Smooth muscle cell (in vitro differentiated cells): ENCODE results near the gene SEMA5A. TPM values are rescaled to one million over a fixed set of nuclear protein-coding genes. Genes with fewer than 3 reads are reported as not detected.

Experiments used
- DNase-seq: peaks from one replicate; lab custom pipeline; 2025; ENCODE audit not compliant: unreplicated experiment; lab: John Stamatoyannopoulos, UW
- H2AFZ ChIP-seq: fragments of 200-600 bp; sonication (generic); 2 replicates; pipeline ENCODE4 v1.6.0; 2016; ENCODE audit warnings: antibody characterized with exemption, low read depth, mild to moderate bottlenecking
- H3F3A ChIP-seq: fragments of 200-600 bp; sonication (generic); 2 replicates; pipeline ENCODE4 v1.6.0; 2017; ENCODE audit warnings: antibody characterized with exemption, low read depth
- H3K27ac ChIP-seq: fragments of 200-600 bp; sonication (generic); 2 replicates; pipeline ENCODE4 v1.5.1; 2016; ENCODE audit warnings: low read depth, mild to moderate bottlenecking
- H3K27me3 ChIP-seq: fragments of 200-600 bp; sonication (generic); 2 replicates; pipeline ENCODE4 v1.6.1; 2016; ENCODE audit warnings: low read depth, mild to moderate bottlenecking
- H3K36me3 ChIP-seq: fragments of 200-600 bp; sonication (generic); 2 replicates; pipeline ENCODE4 v1.5.1; 2016; ENCODE audit warnings: low read depth
- H3K4me1 ChIP-seq: fragments of 200-600 bp; sonication (generic); 2 replicates; pipeline ENCODE4 v1.5.1; 2016; ENCODE audit warnings: low read depth
- H3K4me2 ChIP-seq: fragments of 200-600 bp; sonication (generic); 2 replicates; pipeline ENCODE4 v1.6.0; 2016; ENCODE audit warnings: mild to moderate bottlenecking
- H3K4me3 ChIP-seq: fragments of 200-600 bp; sonication (generic); 2 replicates; pipeline ENCODE4 v1.5.1; 2016; ENCODE audit warnings: mild to moderate bottlenecking
- H3K79me2 ChIP-seq: fragments of 200-600 bp; sonication (generic); 2 replicates; pipeline ENCODE4 v1.6.0; 2016; ENCODE audit warnings: low read depth, mild to moderate bottlenecking
- H3K9ac ChIP-seq: fragments of 200-600 bp; sonication (generic); 2 replicates; pipeline ENCODE4 v1.6.0; 2016; ENCODE audit warnings: low read depth
- H3K9me3 ChIP-seq: fragments of 200-600 bp; sonication (generic); replicated peaks from 2 replicates; pipeline ENCODE4 v1.5.1; 2016; ENCODE audit warnings: low read depth
- H4K20me1 ChIP-seq: fragments of 200-600 bp; sonication (generic); 2 replicates; pipeline ENCODE4 v1.6.0; 2016; ENCODE audit warnings: low read depth
- CTCF ChIP-seq: fragments of 200-600 bp; sonication (generic); IDR thresholded peaks from 2 replicates; pipeline ENCODE4 v1.5.1; 2017; ENCODE audit warnings: borderline replicate concordance, mild to moderate bottlenecking, antibody characterized with exemption; ENCODE audit not compliant: insufficient read depth, poor library complexity, severe bottlenecking
- WGBS: methylation state at CpG from one replicate; pipeline ENCODE4 v1.1.7; 2016; ENCODE audit warnings: low lambda C conversion rate; 5-methylcytosine and 5-hydroxymethylcytosine counted together
- polyA plus RNA-seq: library from polyadenylated mRNA; unstranded; fragments of >200 nt; fragmentation: Nextera tagmentation; extraction: Ambion mirVana; gene quantifications from 2 replicates; pipeline ENCODE4 v1.2.1, GENCODE V29; 2016
- total RNA-seq: library from RNA; depleted of rRNA; stranded (reverse); fragments of >200 nt; gene quantifications from 2 replicates; pipeline ENCODE4 v1.2.3, GENCODE V29; 2014

The SEMA5A gene
- total and polyA plus RNA-seq, 2 experiments from 2014 or later: 21.6 to 65.1 TPM

- H3K27ac ChIP-seq: peak overlapping the region; percentile 94
- peak overlapping the region; percentile 80 for H3K4me2 ChIP-seq
- H3K4me3 ChIP-seq: peak overlapping the region; percentile 17
- peaks cover 23% of the 10 kb centered on the region for H3K4me1 ChIP-seq
- H3K79me2 ChIP-seq: peaks cover 12% of the 10 kb centered on the region
- H3K9ac ChIP-seq: peak overlapping the region; percentile 70
- 5% methylated on average over 17 of the region's 17 CpGs for WGBS
- no peak for TF ChIP-seq CTCF
- no peaks in the 10 kb centered on the region for H3K36me3 ChIP-seq
- peaks cover 15% of the 10 kb centered on the region for H3F3A ChIP-seq
- peak; percentile 10 for DNase-seq
- H2AFZ ChIP-seq: peak overlapping the region; percentile 48
- no peaks in the 10 kb centered on the region for H3K9me3 ChIP-seq
- no peaks in the 10 kb centered on the region for H3K27me3 ChIP-seq
- H4K20me1 ChIP-seq: no peaks in the 10 kb centered on the region
Observed at GRCh38 chr5:9265441-9266287, 280.2 kb downstream of the SEMA5A start.

- H3K27ac ChIP-seq: peak overlapping the region; percentile 94
- 96% methylated on average over 5 of the region's 5 CpGs for WGBS
Observed at GRCh38 chr5:9264301-9264700, 281.6 kb downstream of the SEMA5A start.

GRCh38 chr5:9263656-9264055, 282.2 kb downstream of the SEMA5A start:
- no peak overlapping the region for H3K4me2 ChIP-seq
- H3K79me2 ChIP-seq: peaks cover 12% of the 10 kb centered on the region
- H3K9ac ChIP-seq: no peak overlapping the region
- peaks cover 12% of the 10 kb centered on the region for H3F3A ChIP-seq
- H3K9me3 ChIP-seq: no peaks in the 10 kb centered on the region
- H4K20me1 ChIP-seq: no peaks in the 10 kb centered on the region
- H2AFZ ChIP-seq: no peak overlapping the region
- H3K27me3 ChIP-seq: no peaks in the 10 kb centered on the region
- peaks cover 16% of the 10 kb centered on the region for H3K4me1 ChIP-seq
- peak overlapping the region; percentile 94 for H3K27ac ChIP-seq
- no peak for DNase-seq
- WGBS: 100% methylated on average over 2 of the region's 2 CpGs
- no peaks in the 10 kb centered on the region for H3K36me3 ChIP-seq
- no peak overlapping the region for H3K4me3 ChIP-seq
- no peak for TF ChIP-seq CTCF

More at GRCh38 chr5:9264301-9264700, 281.6 kb downstream of the SEMA5A start:
- no peak for DNase-seq
- no peak overlapping the region for H3K4me3 ChIP-seq
- H3K36me3 ChIP-seq: no peaks in the 10 kb centered on the region
- peaks cover 12% of the 10 kb centered on the region for H3K79me2 ChIP-seq
- no peaks in the 10 kb centered on the region for H3K9me3 ChIP-seq
- H2AFZ ChIP-seq: no peak overlapping the region
- peaks cover 15% of the 10 kb centered on the region for H3F3A ChIP-seq
- H3K9ac ChIP-seq: no peak overlapping the region
- no peak for TF ChIP-seq CTCF
- no peaks in the 10 kb centered on the region for H4K20me1 ChIP-seq
- no peaks in the 10 kb centered on the region for H3K27me3 ChIP-seq
- peaks cover 23% of the 10 kb centered on the region for H3K4me1 ChIP-seq
- no peak overlapping the region for H3K4me2 ChIP-seq
